ENCODE results near the gene PRPS1.

GRCh38 chrX:107600366-107600765 lies 27.9 kb upstream of the PRPS1 start:
- TF ChIP-seq POLR2A (IDR thresholded peaks at IDR 0.05; ENCODE audit: low read depth, low read length) (no peak), POLR2AphosphoS5 (IDR thresholded peaks at IDR 0.05; ENCODE audit: low read depth, low read length) (no peak), TAF1 (IDR thresholded peaks at IDR 0.05; ENCODE audit: low read depth, low read length) (no peak), SPI1 (IDR thresholded peaks at IDR 0.05; ENCODE audit: low read depth, low read length) (no peak)

All from GM12891 (cell line).